SK-N-SH treated with all-trans-retinoic acid at 6 μM for 48 hours (cell line): ENCODE data around the gene GRAP2.

Source experiments
- ATAC-seq: fragments of 200-7000 bp; cut with Tn5 transposase; 3 replicates; pipeline ENCODE4 v1.9.1; 2020; ENCODE audit warnings: mild to moderate bottlenecking, moderate library complexity
- ARNTL ChIP-seq: fragments of 450-650 bp; formaldehyde crosslinking; IDR thresholded peaks from 2 replicates; pipeline ENCODE4 v1.5.0; 2020; ENCODE audit warnings: low read depth, mild to moderate bottlenecking, moderate library complexity, borderline replicate concordance
- BACH2 ChIP-seq: fragments of 250-450 bp; sonication (Bioruptor Pico); IDR thresholded peaks from 2 replicates; pipeline ENCODE4 v1.9.0; 2021; ENCODE audit warnings: mild to moderate bottlenecking, borderline replicate concordance
- CSDC2 ChIP-seq: fragments of 250-450 bp; sonication (Bioruptor Pico); IDR thresholded peaks from 2 replicates; pipeline ENCODE4 v1.5.0; 2020; ENCODE audit warnings: mild to moderate bottlenecking, moderate library complexity
- CSRNP3 ChIP-seq: fragments of 250-450 bp; sonication (Bioruptor Pico); IDR thresholded peaks from 2 replicates; pipeline ENCODE4 v1.5.1; 2021; ENCODE audit warnings: mild to moderate bottlenecking, moderate library complexity
- ESRRG ChIP-seq: fragments of 250-450 bp; sonication (Bioruptor Pico); IDR thresholded peaks from 2 replicates; pipeline ENCODE4 v1.6.1; 2021; ENCODE audit warnings: mild to moderate bottlenecking
- GLIS3 ChIP-seq: fragments of 250-450 bp; sonication (Bioruptor Pico); IDR thresholded peaks from 2 replicates; pipeline ENCODE4 v1.5.0; 2020; ENCODE audit warnings: mild to moderate bottlenecking, moderate library complexity
- ISL1 ChIP-seq: fragments of 250-450 bp; sonication (Bioruptor Pico); IDR thresholded peaks from 2 replicates; pipeline ENCODE4 v2.1.2; 2022; ENCODE audit warnings: mild to moderate bottlenecking, moderate library complexity
- OSR1 ChIP-seq: fragments of 250-450 bp; sonication (Bioruptor Pico); IDR thresholded peaks from 2 replicates; pipeline ENCODE4 v1.8.0; 2022; ENCODE audit warnings: moderate library complexity, mild to moderate bottlenecking, inconsistent platforms
- PATZ1 ChIP-seq: fragments of 250-450 bp; sonication (Bioruptor Pico); IDR thresholded peaks from 2 replicates; pipeline ENCODE4 v1.8.0; 2020; ENCODE audit warnings: mild to moderate bottlenecking, moderate library complexity, borderline replicate concordance
- POU6F1 ChIP-seq: fragments of 250-450 bp; sonication (Bioruptor Pico); IDR thresholded peaks from 2 replicates; pipeline ENCODE4 v1.8.0; 2021; ENCODE audit warnings: low read depth, mild to moderate bottlenecking, moderate library complexity, borderline replicate concordance
- PPARA ChIP-seq: fragments of 250-450 bp; sonication (Bioruptor Pico); IDR thresholded peaks from 2 replicates; pipeline ENCODE4 v1.5.0; 2020; ENCODE audit warnings: mild to moderate bottlenecking, borderline replicate concordance
- SNAI2 ChIP-seq: fragments of 250-450 bp; sonication (Bioruptor Pico); IDR thresholded peaks from 2 replicates; pipeline ENCODE4 v1.5.0; 2020; ENCODE audit warnings: mild to moderate bottlenecking, moderate library complexity
- TCF4 ChIP-seq: fragments of 250-450 bp; sonication (Bioruptor Pico); IDR thresholded peaks from 2 replicates; pipeline ENCODE4 v1.8.0; 2021; ENCODE audit warnings: mild to moderate bottlenecking, moderate library complexity, borderline replicate concordance
- TOX ChIP-seq: fragments of 250-450 bp; sonication (Bioruptor Pico); IDR thresholded peaks from 2 replicates; pipeline ENCODE4 v1.8.0; 2021; ENCODE audit warnings: mild to moderate bottlenecking, moderate library complexity, borderline replicate concordance
- ZC3H10 ChIP-seq: fragments of 250-450 bp; sonication (Bioruptor Pico); IDR thresholded peaks from 2 replicates; pipeline ENCODE4 v1.5.1; 2021; ENCODE audit warnings: mild to moderate bottlenecking, moderate library complexity
- ZFP3 ChIP-seq: fragments of 250-450 bp; sonication (Bioruptor Pico); IDR thresholded peaks from 2 replicates; pipeline ENCODE4 v1.5.0; 2020; ENCODE audit warnings: mild to moderate bottlenecking, moderate library complexity
- ZFP30 ChIP-seq: fragments of 450-650 bp; formaldehyde crosslinking; IDR thresholded peaks from 2 replicates; pipeline ENCODE4 v1.5.0; 2022; ENCODE audit warnings: mild to moderate bottlenecking, moderate library complexity
- ZNF565 ChIP-seq: fragments of 450-650 bp; formaldehyde crosslinking; conservative IDR thresholded peaks from 2 replicates; pipeline ENCODE4 v1.5.0; 2020; ENCODE audit warnings: low read depth, mild to moderate bottlenecking, moderate library complexity
- ZNF70 ChIP-seq: fragments of 450-650 bp; formaldehyde crosslinking; IDR thresholded peaks from 2 replicates; pipeline ENCODE4 v1.5.0; 2020; ENCODE audit warnings: mild to moderate bottlenecking, moderate library complexity
- ZNF8 ChIP-seq: fragments of 450-650 bp; formaldehyde crosslinking; IDR thresholded peaks from 2 replicates; pipeline ENCODE4 v1.5.0; 2020; ENCODE audit warnings: mild to moderate bottlenecking, moderate library complexity
- TF ChIP-seq, protein P1 (sequence below): fragments of 250-450 bp; sonication (Bioruptor Pico); IDR thresholded peaks from 2 replicates; pipeline ENCODE4 v1.5.1; 2020; ENCODE audit warnings: low read depth, mild to moderate bottlenecking, moderate library complexity

Gene GRAP2

GRCh38 chr22:40002935-40003715 lies 102.2 kb downstream of the GRAP2 start (continued):
- no peak for TF ChIP-seq POU6F1 (CRISPR knock-in tag)
- no peak for TF ChIP-seq SNAI2
- TF ChIP-seq GLIS3 (CRISPR knock-in tag), result no peak

DNA sequence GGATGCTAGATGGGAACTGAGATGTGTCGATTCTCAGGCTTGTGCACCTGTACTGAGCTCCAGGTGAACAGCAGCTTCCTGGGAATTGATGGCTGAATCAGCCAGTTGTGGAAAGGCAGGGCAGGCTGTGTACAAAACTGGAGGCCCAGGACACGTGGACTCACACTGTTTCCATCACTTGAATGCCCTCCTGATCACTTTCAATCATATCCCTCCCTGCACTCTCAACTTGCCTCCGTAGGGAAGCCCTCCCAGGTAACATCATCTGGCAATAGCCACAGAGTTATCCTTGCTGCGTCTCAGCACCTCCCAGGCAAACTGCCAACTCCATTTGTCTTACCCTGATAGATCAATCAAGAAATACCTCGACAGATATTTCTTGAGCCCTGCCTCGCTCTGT lies 104.0 kb downstream of the GRAP2 start:
- ATAC-seq, result no peak
- TF ChIP-seq PATZ1 (CRISPR knock-in tag) (no peak), ESRRG (no peak), ZNF565 (CRISPR knock-in tag) (no peak), CSRNP3 (CRISPR knock-in tag) (no peak), ZFP30 (CRISPR knock-in tag) (no peak), PPARA (no peak), ZC3H10 (CRISPR knock-in tag) (no peak), TCF4 (no peak), CSDC2 (CRISPR knock-in tag) (no peak), GLIS3 (CRISPR knock-in tag) (no peak), BACH2 (no peak), ZFP3 (CRISPR knock-in tag) (no peak)
- TF ChIP-seq, protein P1, sequence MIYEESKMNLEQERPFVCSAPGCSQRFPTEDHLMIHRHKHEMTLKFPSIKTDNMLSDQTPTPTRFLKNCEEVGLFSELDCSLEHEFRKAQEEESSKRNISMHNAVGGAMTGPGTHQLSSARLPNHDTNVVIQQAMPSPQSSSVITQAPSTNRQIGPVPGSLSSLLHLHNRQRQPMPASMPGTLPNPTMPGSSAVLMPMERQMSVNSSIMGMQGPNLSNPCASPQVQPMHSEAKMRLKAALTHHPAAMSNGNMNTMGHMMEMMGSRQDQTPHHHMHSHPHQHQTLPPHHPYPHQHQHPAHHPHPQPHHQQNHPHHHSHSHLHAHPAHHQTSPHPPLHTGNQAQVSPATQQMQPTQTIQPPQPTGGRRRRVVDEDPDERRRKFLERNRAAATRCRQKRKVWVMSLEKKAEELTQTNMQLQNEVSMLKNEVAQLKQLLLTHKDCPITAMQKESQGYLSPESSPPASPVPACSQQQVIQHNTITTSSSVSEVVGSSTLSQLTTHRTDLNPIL (CRISPR knock-in tag), result no peak

DNA sequence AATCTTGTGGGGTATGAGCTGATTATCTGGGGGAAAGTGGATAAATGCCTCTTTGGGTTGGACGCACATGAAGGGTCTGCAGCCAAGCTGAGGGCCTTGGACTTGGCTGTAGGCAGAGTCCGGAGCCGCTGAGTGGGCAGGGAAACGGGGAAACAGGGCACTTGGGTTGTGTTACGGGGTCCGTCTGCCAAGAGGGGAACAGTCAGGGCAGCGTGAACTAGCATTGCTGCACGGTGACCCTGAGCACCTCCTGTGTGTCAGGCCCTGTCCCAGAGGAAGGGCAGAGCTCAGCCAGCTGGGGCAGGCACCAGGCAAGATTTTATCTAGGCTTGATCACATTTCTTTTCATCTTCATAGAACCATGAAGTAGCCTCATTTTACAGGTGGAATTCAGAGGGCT lies 105.8 kb downstream of the GRAP2 start:
- no peak for ATAC-seq
- TF ChIP-seq OSR1 (CRISPR knock-in tag), result no peak
- no peak for TF ChIP-seq GLIS3 (CRISPR knock-in tag)
- no peak for TF ChIP-seq ZNF8 (CRISPR knock-in tag)
- no peak for TF ChIP-seq BACH2
- TF ChIP-seq CSRNP3 (CRISPR knock-in tag), result no peak
- TF ChIP-seq ARNTL, result no peak
- no peak for TF ChIP-seq ZC3H10 (CRISPR knock-in tag)
- TF ChIP-seq TOX (CRISPR knock-in tag), result no peak
- no peak for TF ChIP-seq ZFP30 (CRISPR knock-in tag)
- no peak for TF ChIP-seq POU6F1 (CRISPR knock-in tag)
- TF ChIP-seq ISL1 (CRISPR knock-in tag), result no peak
- no peak for TF ChIP-seq CSDC2 (CRISPR knock-in tag)
- no peak for TF ChIP-seq PATZ1 (CRISPR knock-in tag)
- TF ChIP-seq ZNF70 (CRISPR knock-in tag), result no peak
- TF ChIP-seq SNAI2, result no peak
- no peak for TF ChIP-seq ZNF565 (CRISPR knock-in tag)
